GM06990 (cell line): ENCODE results near the gene SLC4A1AP.

ENCODE experiments used
- DNase-seq: peaks from one replicate; pipeline ENCODE4 v3.0.0-alpha.2; 2011; ENCODE audit not compliant: insufficient read length; ENCODE audit errors: extremely low read depth
- H3K27me3 ChIP-seq: replicated peaks from 2 replicates; pipeline ENCODE4 v1.6.0; 2011; ENCODE audit warnings: low read length; ENCODE audit not compliant: control insufficient read depth, insufficient read depth
- H3K36me3 ChIP-seq: 2 replicates; pipeline ENCODE4 v1.5.1; 2011; ENCODE audit warnings: low read length; ENCODE audit not compliant: control insufficient read depth, insufficient read depth
- H3K4me3 ChIP-seq: replicated peaks from 2 replicates; pipeline ENCODE4 v1.5.1; 2011; ENCODE audit warnings: low read depth, mild to moderate bottlenecking, control low read depth, low read length
- CTCF ChIP-seq: IDR thresholded peaks from 2 replicates; pipeline ENCODE4 v1.5.1; 2011; ENCODE audit warnings: low read length, control low read depth, mild to moderate bottlenecking, inconsistent platforms; ENCODE audit not compliant: insufficient read depth, poor library complexity, severe bottlenecking

Gene SLC4A1AP

GRCh38 chr2:27663285-27664153, at the start of gene SLC4A1AP, which contains the start of gene SUPT7L:
TSS of gene SLC4A1AP (plus strand) at chr2:27663889. CDS start at chr2:27663915, 26 bp downstream.
TSS of gene SUPT7L (minus strand) at chr2:27663614. CDS start at chr2:27662192, 1,422 bp downstream.
- Histone ChIP-seq H3K4me3 (peak within 1 kb of the TSS; percentile 94), H3K36me3 (peaks cover 5% of the 10 kb centered on the region), H3K27me3 (no peaks in the 10 kb centered on the region)
- TF ChIP-seq CTCF = no peak
- DNase-seq = peak; percentile 88

GRCh38 chr2:27613985-27614384, 49.7 kb upstream of the SLC4A1AP start:
- DNase-seq = no peak
- Histone ChIP-seq H3K27me3 (no peaks in the 10 kb centered on the region), H3K36me3 (peaks cover 4% of the 10 kb centered on the region), H3K4me3 (no peak overlapping the region)
- TF ChIP-seq CTCF = no peak

- TF ChIP-seq CTCF = no peak
- Histone ChIP-seq H3K36me3 (peaks cover 4% of the 10 kb centered on the region), H3K4me3 (no peak overlapping the region), H3K27me3 (no peaks in the 10 kb centered on the region)
- no peak for DNase-seq
Observed at GRCh38 chr2:27615316-27615715, 48.4 kb upstream of the SLC4A1AP start.

GRCh38 chr2:27621524-27621923, 42.2 kb upstream of the SLC4A1AP start:
- DNase-seq = no peak
- Histone ChIP-seq H3K4me3 (no peak overlapping the region), H3K27me3 (no peaks in the 10 kb centered on the region), H3K36me3 (peaks cover 4% of the 10 kb centered on the region)
- TF ChIP-seq CTCF = no peak

- TF ChIP-seq CTCF = no peak
- peaks cover 2% of the 10 kb centered on the region for H3K36me3 ChIP-seq
Observed at GRCh38 chr2:27622921-27623384, 40.7 kb upstream of the SLC4A1AP start.

More at GRCh38 chr2:27622921-27623384, 40.7 kb upstream of the SLC4A1AP start:
- Histone ChIP-seq H3K27me3 (no peaks in the 10 kb centered on the region), H3K4me3 (no peak overlapping the region)
- no peak for DNase-seq
